22Rv1 (cell line): ENCODE results near the gene MYOD1.

ENCODE experiments used
- H3K27ac ChIP-seq: fragments of 450-650 bp; 2 replicates; pipeline ENCODE4 v1.5.1; 2017
- ZFX ChIP-seq: fragments of 450-650 bp; IDR thresholded peaks from 2 replicates; pipeline ENCODE4 v1.6.1; 2017; ENCODE audit warnings: antibody characterized with exemption, borderline replicate concordance
- TF ChIP-seq, protein P1 (sequence below): fragments of 450-650 bp; IDR thresholded peaks from 2 replicates; pipeline ENCODE4 v1.5.1; 2017; ENCODE audit warnings: mild to moderate bottlenecking

The MYOD1 gene

DNA sequence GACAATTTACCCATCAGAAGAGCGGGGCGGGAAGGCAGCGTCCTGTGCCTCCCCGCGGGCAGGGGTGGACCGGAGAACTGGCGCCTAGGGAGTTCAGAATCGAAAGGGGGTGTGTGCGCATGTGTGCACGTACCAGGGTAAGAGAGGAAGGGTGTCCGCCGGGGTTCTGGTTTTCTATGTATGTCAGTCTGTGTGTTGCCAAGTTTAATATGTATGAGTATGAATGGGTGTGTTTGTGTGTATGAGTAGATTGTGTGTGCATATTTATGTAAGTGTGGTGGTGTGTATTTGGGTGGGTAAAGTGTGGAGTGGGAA is 17.2 kb downstream of the MYOD1 start:
- no peak overlapping the region for H3K27ac ChIP-seq
- TF ChIP-seq ZFX, result no peak
- TF ChIP-seq, protein P1, sequence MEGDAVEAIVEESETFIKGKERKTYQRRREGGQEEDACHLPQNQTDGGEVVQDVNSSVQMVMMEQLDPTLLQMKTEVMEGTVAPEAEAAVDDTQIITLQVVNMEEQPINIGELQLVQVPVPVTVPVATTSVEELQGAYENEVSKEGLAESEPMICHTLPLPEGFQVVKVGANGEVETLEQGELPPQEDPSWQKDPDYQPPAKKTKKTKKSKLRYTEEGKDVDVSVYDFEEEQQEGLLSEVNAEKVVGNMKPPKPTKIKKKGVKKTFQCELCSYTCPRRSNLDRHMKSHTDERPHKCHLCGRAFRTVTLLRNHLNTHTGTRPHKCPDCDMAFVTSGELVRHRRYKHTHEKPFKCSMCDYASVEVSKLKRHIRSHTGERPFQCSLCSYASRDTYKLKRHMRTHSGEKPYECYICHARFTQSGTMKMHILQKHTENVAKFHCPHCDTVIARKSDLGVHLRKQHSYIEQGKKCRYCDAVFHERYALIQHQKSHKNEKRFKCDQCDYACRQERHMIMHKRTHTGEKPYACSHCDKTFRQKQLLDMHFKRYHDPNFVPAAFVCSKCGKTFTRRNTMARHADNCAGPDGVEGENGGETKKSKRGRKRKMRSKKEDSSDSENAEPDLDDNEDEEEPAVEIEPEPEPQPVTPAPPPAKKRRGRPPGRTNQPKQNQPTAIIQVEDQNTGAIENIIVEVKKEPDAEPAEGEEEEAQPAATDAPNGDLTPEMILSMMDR, result no peak

- no peak overlapping the region for H3K27ac ChIP-seq
- TF ChIP-seq, protein P1, result no peak
- no peak for TF ChIP-seq ZFX
Observed at GRCh38 chr11:17736930-17737817, 17.8 kb downstream of the MYOD1 start.

DNA sequence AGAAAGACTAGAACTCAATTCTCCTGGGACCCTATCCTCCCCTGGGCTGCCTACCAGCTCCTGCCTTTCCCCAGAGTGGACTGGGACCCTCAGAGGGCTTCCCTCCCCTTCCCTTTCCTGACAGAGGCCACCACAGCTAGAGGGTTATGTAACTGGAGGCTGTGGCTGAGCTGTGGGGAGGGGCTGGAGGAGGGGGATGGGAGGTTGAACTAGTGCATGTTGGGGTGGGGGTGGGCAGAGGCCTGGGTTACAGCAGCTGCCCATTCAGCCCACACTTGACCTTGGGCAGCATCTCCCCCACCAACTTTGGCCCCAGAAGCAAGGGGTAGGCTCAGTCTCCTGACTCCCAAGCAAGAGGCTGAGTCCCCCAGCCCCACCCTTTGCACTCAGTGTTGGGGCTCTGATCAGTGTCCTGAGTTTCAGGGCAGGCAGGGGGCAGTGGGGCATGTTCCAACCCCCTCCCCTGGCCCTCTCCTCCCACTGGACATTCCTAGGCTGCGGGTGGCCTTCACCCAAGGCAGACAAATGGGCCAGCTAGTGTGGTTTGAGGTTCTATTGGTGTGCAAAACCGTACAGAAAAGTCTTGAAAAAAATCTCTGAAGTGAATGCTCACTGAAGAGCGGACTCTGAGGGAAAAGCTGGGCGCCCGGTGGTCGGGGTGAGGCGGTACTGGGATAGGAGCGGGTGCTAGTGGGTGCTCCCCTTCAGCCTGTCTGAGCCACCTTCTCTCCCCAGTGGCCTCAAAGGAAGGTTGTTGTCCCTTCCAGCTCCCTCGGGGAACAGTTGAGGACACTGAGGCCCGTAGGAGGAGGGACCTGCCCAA is 19.0 kb downstream of the MYOD1 start:
- TF ChIP-seq, protein P1, result no peak
- TF ChIP-seq ZFX, result no peak
- no peak overlapping the region for H3K27ac ChIP-seq

GRCh38 chr11:17739945-17740338 is 20.6 kb downstream of the MYOD1 start:
- TF ChIP-seq, protein P1, result no peak
- no peak for TF ChIP-seq ZFX
- H3K27ac ChIP-seq, result no peak overlapping the region

GRCh38 chr11:17740649-17741235 is 21.4 kb downstream of the MYOD1 start:
- H3K27ac ChIP-seq, result no peak overlapping the region
- TF ChIP-seq, protein P1, result no peak
- TF ChIP-seq ZFX, result no peak

DNA sequence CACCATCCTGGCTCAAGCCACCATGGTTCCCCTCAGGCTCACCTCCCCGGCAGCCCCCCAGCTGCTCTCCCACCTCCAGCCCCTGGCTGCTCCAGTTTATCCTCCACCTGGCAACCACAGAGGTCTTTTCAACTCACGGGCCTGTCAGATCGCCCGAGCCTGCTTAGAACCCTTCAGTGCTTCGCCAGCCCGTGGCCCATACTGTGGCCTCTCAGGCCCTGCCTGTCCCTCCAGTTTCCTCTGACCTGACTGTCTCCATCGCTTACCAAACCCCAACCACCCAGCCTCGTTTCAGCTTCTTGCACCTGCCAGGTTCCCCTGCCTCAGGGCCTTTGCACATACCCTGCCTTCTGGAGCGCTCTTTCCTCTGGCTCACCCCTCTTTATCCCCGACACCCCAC is 22.1 kb downstream of the MYOD1 start:
- TF ChIP-seq ZFX, result no peak
- TF ChIP-seq, protein P1, result no peak
- no peak overlapping the region for H3K27ac ChIP-seq

- no peak for TF ChIP-seq ZFX
- TF ChIP-seq, protein P1, result no peak
Observed at GRCh38 chr11:17742019-17742418, 22.6 kb downstream of the MYOD1 start.

More at GRCh38 chr11:17742019-17742418, 22.6 kb downstream of the MYOD1 start:
- no peak overlapping the region for H3K27ac ChIP-seq
